Uterus (tissue), 2 donors: Measurements from ENCODE around the gene CACNA2D2.

ENCODE experiments used
- CTCF ChIP-seq, 4 experiments: fragments of 200-600 bp in 2 of 4; fragments of 450-650 bp in 2 of 4; sonication (generic) in 2 of 4; IDR thresholded peaks; one replicate each; pipeline ENCODE4 v1.5.1; 2016 to 2019; ENCODE audit warnings: antibody characterized with exemption in 4 of 4, mild to moderate bottlenecking in 2 of 4, moderate library complexity in 1 of 4
- POLR2A ChIP-seq, 2 donors: fragments of 450-650 bp; IDR thresholded peaks; one replicate each; pipeline ENCODE4 v1.6.1; 2016; ENCODE audit warnings: antibody characterized with exemption in 2 of 2, mild to moderate bottlenecking in 1 of 2, moderate library complexity in 1 of 2

DNA sequence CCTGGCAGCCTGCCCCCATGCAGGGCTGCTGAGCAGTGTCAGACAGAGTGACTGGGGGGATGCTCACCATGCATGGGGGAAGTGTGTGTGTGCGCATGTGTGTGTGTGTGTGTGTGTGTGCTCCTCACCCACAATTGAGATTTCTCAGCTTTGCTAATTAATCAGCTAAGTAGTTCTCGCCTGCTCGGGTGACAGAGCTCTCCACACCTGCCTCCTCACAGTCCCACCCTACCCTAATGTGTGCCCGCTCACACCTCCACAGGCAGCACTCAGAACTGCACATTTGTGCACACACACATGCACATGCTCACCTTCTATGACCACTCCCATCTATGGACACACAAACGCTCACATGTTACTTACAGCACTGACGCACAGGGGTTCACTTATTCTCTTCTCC is 37.3 kb downstream of the CACNA2D2 start:
- TF ChIP-seq CTCF (IDR thresholded peaks at IDR 0.05) (no peak), POLR2A (IDR thresholded peaks at IDR 0.05) (no peak)
